NCI-H128 (cell line): ENCODE results near the gene SLC25A13.

Experiments
- DNase-seq: peaks from one replicate; lab custom pipeline; 2025; ENCODE audit not compliant: unreplicated experiment; lab: John Stamatoyannopoulos, UW

SLC25A13 gene

DNA sequence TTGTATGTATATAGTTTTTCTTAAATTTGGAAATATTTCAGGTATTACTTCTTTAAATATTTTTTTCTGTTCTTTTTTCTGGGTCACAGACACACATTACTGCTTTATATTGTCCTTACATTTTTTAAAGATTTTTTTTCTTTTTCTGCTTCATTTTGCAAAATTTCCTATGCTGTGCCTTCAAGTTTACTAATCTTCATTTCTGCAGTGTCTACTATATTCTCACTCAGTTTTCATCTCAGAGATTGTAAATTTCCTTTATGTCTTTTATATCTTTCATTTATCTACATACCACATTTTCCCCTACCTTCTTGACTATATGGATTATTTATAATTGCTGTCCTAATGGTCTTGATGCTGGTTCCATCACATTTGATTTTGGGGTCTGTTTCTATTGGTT, 210.5 kb downstream of the SLC25A13 start:
- DNase-seq, result no peak

DNA sequence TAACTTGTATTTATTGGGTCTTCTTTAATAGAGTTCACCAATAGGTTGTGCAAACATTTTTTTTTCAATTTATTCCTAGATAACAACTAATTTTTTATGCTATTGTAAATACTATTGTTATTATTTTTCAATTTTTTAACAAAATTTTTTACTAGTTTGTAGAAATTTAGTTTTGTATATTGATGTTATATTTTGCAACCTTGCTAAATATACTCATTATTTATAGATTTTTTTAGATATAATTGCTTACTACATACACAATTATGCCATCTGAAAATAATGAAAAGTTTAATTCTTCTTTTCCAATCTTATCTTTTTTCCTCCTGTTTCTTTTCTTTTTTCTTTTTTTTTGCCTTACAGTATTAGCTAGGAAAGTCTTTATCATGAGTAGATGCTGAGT, 216.9 kb downstream of the SLC25A13 start:
- DNase-seq, result no peak

DNA sequence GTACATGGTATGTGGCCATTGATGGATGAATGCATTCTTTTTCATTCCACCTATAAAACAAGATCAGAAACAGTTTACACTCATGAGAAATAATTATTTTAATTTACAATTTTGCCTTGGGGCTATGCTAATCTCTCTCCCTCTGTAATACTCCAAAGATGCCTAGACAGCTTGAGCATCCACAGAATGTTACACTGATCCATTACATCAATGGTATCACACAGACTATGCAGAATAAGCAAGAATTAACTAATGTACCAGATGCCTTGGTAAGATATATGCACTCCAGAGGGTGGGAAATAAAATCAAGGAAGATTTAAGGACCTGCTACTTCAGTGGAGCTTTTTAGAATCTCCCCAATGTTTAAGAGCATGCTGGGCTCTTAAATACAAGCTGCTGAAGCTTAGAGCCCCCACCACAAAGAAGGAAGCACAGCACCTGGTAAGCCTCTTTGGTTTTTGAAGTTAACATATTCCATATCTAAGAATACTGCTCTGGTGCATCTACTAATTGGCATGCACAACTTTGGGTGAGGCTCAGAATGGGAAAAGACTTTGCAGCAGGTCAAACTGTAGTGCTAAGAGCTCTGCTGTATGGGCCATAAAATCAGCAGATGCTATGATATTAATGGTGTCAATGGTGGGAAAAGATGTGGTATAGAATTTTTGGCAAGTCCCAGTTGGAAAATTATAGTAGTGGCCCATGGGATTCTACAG, 219.6 kb downstream of the SLC25A13 start:
- no peak for DNase-seq

DNA sequence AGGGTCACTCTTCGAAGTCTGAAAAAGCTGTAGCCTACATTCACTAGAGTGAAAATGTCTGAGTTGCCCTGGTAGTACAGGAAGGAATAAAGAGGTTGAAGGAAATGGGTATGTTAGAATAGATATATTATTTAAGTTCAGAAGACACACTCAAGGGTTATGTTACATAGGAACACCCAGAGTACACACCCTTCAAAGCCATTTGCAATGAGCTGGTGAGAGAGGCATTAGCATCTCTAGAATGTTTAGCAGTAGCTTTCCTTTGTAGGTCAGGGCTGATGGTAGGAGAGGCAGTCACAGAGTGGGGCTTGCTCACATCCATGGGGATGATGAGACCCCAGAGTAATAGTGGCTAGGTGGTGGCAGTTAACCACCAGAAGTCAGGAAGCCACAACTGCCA, 221.2 kb downstream of the SLC25A13 start:
- no peak for DNase-seq

DNA sequence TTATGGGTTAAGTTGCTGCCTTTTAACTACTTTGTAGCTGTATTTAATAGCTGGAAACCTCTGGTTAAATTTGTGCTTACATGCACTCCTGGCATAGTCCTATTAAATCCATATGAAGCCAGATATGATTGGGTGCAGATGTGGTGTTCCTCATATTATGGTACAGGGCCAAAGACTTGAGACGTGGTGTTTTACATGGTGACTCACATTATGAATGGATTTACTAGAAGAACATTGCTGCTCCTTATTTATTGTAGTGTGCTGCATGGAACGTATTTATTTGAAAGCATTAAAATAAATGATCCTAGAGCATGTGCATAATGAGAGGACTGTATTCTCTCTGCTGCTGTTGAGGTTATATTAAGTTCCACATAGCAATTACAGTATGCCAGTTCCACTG, 224.1 kb downstream of the SLC25A13 start:
- no peak for DNase-seq

DNA sequence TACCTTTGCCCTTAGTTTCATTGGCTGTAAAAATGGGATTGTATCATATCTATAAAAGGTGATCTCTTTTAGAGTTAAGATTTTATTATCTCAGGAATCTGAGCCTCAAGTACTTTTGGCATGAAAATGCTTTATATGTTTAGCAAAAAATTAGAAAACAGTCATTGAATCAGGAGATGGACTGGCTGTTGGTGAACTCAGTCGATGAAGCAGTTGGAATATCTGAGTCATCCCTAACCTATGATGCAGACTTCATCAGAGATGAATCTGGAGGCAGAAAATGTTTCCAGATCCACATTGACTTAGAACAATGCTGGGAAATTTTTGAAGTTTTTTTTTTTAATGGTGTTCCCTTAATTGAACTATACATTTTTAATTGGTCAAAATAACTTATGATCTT, 228.5 kb downstream of the SLC25A13 start:
- DNase-seq, result no peak

DNA sequence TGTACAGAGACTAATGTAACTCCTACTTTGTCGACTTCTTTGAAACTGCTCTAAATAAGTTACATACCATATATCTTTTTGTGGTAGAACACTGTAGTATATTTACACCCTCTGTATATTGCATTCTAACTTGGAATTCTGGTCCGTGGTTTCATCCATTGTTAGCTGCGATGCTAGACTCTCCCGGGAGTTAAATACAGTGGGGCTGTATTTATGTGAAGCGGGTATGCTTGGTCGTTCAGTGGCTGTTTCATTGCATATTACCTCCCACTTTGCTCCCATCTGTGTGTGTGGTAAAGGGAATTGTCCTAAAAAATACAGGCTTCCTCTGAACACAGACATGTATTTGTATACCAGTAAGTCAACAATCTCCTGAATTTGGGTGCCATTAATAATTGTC, 231.1 kb downstream of the SLC25A13 start:
- DNase-seq, result no peak

DNA sequence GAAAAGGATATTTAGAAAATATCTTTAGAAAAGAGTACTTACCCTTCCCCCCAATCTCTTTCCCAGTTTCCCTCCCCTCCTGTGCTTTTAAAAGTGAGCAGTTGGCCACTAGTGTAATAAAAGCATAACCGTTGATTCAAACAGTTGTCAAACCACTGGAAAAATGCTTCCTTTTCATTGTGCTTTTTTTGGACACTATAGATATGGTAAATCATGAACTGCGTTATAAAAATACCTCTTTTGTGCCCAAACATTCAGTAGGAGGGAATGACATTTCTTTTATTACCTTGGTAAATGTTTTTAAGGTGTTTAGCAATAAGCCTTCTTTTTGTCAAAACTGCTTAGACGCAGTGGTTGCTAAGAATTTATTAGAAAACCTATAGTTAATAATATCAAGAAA, 232.4 kb downstream of the SLC25A13 start:
- no peak for DNase-seq

DNA sequence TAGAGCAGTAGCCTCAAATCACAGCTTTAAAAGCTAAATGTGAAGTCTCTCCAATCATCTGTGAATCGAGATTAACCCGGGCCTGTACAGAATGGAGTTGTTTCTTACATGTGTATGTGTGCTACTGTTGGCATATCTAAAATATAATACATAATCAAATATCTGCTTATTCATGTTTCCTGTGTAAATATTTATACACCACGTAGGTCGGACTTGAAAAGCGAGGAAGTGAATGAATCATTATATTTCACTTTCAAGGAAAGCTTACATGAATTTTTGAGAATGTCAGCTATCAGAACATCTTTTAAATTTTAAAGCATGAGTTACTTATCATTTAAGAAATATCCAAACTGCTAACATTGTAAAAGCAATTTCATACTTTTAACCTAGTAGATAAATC, 233.3 kb downstream of the SLC25A13 start:
- DNase-seq, result no peak

DNA sequence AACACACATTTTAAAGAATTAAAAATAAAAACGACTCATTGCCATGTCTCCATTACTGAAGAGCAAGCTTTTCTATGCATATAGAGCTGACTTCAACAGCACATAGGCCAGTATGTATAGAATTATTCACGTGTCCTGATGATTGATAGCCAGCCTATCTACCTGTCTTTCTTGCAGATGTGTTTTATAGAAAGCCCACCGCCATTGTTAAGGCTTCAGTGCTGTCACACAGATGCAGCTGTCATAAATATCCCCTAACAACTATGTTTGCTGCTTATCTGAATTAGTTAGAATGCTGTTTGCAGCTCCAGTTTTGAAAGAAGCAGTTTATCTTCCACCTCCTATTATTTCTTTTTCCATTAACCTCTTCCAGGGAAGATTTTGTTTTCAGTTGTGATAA, 235.9 kb downstream of the SLC25A13 start:
- no peak for DNase-seq

DNA sequence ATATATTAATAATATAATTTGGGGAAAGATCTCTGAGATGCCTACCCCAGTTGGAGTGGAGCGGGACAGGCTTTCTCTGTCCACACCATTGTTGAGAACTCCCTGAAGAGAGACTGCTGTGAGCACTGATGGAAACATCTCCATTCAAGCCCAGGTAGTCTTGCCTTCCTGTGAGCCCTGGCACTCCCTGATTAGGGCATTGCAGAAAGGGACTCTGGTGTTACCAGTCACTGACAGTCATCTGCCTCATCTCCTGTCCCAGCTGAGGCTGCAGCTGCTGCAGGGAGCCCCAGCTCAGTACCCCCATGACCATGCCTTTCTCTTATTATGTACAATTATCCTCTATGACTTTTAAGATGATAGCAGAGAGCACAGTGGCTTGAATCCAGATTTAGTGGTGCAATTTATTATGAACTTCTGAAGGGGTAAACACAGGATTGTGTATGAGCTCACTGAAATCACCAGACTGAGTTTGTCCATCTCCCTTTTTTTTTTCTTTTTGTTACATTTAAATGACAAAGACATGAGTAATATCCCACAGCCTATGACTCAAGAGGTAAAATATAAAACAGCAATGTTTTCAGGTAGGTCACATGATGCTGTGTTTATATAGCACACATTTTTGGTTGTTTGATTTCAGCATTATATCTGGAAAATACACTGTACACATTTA, 236.9 kb downstream of the SLC25A13 start:
- DNase-seq, result no peak

DNA sequence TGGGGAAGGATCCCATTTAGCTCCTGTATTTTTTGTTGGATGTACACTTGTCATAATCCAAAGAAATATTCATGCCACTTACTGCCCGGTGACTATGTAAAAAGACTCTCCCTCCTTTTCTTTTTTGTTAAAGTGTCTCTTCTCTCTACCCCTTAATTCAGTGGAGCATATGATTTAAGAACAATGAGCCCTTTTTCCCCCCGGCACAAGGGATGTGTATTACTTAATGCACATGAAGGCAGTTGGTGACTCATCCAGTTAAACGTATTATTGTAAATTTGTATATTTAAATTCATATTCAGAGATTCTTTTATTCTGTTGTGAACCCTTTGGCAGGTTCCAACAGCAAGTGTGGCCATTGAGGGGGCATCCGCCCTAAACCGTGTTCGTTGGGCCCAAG, 241.9 kb downstream of the SLC25A13 start:
- no peak for DNase-seq

DNA sequence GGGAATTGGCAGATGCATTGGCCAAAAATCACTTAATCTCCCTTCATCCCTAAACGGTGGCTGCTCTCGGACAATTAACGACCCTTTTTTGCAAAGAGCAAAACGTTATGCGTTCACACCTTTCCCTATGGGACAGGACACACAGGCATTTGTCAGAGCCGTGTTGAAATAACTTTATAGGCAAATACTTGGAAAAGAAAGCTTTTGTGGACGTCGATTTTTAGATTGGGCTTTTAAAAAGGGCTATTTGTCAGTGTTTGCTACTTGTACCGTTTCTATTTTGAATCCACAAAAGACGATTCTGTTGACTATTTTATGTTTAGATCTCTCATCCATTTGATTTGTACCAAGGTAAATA, 245.6 kb downstream of the SLC25A13 start:
- DNase-seq, result no peak

DNA sequence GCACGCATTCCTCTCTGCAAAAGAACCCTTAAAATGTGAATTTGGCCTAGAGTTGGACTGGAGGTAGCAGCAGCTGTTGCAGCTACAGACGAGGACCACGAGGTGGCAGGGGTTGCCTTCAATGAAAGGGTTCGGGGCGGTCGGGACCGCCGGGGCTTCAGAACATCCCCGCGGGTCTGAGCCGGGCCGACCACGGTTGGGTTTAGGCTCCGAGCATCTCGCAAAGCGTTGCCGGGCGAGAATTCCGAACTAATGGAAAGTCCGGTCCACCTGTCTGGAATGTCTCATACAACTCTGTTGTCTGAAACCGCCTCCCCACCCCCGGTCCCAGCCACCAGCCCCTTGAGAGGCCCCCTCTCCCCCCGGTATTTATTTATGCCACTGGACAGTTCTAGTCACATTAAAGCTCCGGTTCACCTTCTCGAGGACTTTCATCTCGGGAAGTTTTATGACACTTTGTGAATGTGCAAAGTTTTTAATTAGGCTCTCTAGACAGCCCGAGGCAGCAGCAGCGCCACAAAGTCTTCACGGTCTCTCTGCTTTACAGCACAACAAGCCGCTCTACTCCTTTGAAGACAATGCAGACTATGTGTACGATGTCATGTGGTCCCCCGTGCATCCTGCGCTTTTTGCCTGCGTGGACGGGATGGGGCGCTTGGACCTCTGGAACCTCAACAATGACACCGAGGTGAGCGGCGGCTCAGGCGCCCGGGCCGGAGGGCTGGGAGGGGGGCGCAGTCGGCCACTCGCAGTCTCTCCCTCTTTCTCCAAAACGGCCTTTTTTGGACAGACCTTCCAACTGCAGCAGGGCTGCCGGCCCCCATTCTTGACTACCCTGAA, 246.2 kb downstream of the SLC25A13 start:
- peak; percentile 24 for DNase-seq

DNA sequence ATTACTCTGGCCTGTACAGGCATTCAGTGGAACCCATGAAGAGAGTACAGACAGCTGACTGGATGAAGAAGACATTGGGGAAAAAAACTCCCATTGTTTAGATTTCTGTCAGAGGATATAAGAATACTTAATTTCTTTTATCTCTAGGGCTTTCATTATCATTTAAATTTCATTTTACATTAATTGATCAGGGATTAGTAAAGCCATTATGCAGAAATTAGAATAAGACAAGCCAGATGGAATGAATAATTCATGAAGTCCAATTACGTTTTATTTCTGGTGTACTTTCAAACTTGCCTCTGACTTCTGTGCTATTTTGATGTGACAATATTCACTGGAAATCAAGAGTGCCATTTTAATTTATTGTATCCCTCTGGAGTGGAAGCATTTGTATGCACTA, 247.0 kb downstream of the SLC25A13 start:
- no peak for DNase-seq
